Measurements from ENCODE around the gene EDN1.

- no peak for TF ChIP-seq POLR2A (IDR thresholded peaks at IDR 0.05)
- TF ChIP-seq, protein P1, sequence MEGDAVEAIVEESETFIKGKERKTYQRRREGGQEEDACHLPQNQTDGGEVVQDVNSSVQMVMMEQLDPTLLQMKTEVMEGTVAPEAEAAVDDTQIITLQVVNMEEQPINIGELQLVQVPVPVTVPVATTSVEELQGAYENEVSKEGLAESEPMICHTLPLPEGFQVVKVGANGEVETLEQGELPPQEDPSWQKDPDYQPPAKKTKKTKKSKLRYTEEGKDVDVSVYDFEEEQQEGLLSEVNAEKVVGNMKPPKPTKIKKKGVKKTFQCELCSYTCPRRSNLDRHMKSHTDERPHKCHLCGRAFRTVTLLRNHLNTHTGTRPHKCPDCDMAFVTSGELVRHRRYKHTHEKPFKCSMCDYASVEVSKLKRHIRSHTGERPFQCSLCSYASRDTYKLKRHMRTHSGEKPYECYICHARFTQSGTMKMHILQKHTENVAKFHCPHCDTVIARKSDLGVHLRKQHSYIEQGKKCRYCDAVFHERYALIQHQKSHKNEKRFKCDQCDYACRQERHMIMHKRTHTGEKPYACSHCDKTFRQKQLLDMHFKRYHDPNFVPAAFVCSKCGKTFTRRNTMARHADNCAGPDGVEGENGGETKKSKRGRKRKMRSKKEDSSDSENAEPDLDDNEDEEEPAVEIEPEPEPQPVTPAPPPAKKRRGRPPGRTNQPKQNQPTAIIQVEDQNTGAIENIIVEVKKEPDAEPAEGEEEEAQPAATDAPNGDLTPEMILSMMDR (IDR thresholded peaks at IDR 0.05), result no peak
These were observed 46.2 kb downstream of the EDN1 start for GRCh38 chr6:12336121-12336971.

All from sigmoid colon (tissue), 3 donors.